Left colon (tissue), 2 donors: Measurements from ENCODE around the gene SPACA4. TPM values are rescaled to one million over a fixed set of nuclear protein-coding genes. Genes with fewer than 3 reads are reported as not detected.
A peak's percentile ranks its signal among the peaks of the same experiment; 100 is the strongest.

ENCODE experiments used
- ATAC-seq: fragments of 200-7000 bp; cut with Tn5 transposase; one replicate; pipeline ENCODE4 v1.9.1; 2020; ENCODE audit warnings: mild to moderate bottlenecking, moderate library complexity
- DNase-seq, 2 donors: peaks; one replicate each; pipeline ENCODE4 v3.0.0-alpha.2; 2020
- intact Hi-C, 2 donors: fragments of 100-400 bp; cut with DNase I in 1 of 2; cut with micrococcal nuclease in 1 of 2; formaldehyde crosslinking; loops; one replicate each; pipeline versions ENCODE4 v1.11.2 to v1.14.0; 2022; cut with DNase I, micrococcal nuclease
- total RNA-seq, 2 donors: library from RNA; stranded (reverse); fragmentation: NEBNext Ultra II Directional; extraction: Animal tissue kit (Norgen Biotek cat#: 25700); gene quantifications; one replicate each; pipeline ENCODE4 v1.2.1, GENCODE V29; 2021
- donor health status: DM: no; HTN: no; CAD: no.
- donor health status: DM: yes; HTN: yes; CAD: no.

SPACA4 gene
- total RNA-seq, 2 donors from 2014 or later = not detected

DNA sequence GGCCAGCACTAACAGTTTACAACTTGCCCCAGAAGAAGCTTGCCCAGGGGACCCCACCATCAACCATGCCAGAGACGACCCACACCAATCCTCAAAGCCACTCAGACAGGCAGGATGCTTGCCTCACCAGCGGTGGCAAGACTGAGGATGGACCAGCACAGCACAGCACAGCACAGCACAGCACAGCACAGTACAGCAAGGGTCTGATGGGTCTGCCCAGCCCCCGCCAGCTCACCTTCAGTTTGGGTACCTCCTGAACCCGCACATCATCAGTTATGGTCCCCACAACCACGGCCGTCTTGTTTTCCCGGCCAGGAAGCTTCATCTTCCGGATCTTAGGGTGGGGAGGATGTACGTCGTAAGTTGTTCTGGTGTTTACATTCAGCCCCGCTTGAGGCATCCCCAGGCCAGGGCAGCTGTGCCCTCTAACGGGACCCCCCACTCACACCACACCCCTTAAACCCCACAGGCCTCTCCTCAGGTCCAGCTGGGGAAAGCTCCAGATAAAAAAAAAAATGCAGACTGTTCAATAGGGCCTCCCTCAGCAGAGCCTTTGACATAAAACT is 10.0 kb downstream of the SPACA4 start:
- DNase-seq (no peak), ATAC-seq (no peak)
- intact Hi-C loops = no loop called here

DNA sequence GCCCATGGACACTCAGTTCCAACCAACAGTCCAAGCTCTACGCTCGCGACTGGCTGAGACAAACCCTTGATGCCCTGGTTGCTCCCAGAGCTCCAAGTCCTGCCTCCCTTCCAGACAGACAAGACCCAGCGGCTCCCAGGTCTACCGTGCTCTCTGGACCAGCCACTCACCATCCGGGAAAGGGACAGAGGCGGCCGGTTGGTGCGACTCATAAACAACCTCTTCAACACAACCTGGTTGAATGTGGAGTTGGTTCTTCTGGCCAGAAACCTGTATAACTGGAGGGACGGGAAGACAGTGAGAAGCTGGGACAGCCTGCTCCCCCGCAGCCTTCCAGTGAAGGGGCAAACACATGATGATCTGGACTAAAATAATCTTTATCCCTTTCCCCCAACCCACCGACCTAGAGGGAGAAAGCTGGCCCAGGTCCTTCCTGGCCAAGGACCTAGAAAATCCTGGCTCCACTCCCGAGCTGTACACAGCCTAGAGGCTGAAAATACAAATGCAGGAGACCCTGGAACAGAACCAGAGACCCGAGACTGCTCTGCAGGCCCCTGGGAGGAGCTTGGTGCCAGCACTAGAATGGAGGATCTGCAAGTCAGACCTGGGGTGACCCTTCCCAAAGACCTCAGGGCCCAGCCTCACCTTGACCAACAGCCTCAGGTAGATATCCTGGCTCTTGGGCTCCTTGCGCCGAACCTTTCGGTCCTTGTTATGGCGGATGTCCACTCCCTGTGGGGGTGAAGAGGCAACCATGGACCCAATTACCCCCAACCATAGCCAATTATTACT is 10.8 kb downstream of the SPACA4 start:
- intact Hi-C loops = no loop called here
- DNase-seq = no peak
- ATAC-seq = no peak

DNA sequence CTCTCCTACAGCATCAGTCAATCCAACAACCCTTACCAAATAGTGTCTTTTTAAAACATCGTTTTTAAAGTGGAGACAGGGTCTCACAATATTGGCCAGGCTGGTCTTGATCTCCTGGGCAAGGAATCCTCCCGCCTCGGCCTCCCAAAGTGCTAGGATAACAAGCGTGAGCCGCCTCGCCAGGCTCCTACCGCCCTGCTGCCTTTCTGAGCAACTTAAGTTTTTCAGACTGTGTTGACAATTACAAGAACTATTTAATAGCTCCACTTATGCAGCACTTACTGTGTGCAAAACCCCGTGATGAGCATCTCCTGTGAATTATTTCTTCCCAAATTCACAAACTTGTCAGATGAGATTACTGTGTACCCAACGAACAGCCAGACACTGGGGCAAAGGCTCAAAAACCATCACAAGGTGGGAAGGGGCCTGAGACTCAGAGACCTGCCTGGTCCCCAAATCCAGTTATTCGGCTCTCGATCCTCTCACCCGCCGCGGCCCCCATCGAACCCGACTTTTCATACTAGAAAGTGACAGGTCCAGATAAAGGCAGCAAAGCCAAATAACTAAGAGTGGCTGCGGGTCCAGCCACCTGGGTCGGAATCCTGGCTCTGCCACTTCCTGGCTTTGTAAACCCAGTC is 11.9 kb downstream of the SPACA4 start:
- ATAC-seq = no peak
- peak in 1 of 2 donors; percentile 47 for DNase-seq
- intact Hi-C loops = no loop called here

DNA sequence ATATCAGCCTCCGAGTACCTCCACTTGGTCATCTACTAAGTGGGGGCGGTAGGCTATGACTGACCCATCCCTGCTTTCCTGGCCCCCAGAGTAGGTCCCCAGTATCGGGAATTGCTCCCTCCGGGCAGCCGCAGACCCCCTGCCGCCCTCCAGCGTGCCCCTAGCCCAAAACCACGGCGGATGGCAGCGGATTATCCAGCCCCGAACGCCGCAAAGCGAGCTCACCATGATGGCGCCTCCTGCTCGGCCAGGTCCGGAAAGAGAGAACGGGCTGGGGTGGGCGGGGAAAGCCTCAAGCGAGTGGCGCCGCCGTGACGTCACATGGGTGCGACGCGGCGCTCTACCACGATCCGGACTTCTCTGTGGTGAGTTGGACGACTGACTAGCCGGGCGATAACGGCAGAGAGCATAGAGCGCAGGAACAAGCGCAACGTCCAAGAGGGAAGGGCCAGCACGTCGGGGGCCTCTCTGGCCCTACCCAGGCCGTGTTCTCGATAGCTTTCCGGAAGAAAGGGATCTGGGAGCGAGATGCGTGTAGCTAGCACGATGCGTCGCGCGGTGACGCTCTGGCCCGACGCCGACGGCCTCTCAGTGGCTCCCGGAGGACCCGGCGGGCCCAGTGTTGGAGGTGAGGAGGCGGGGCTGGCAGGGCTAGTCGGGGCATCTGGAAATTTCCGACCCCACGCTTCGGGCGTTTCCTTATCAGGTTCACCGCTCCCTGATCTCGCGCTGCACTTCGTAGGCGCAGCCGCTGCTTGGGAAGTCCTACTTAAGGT is 12.6 kb downstream of the SPACA4 start, which contains the start of the genes RPL18 and SPHK2:
Gene RPL18 (minus strand): TSS at position 263 of the 776 bp plus-strand sequence. CDS start 35 bp downstream, at position 228.
Gene SPHK2 (plus strand): TSS at position 591 of the 776 bp plus-strand sequence. CDS start 1,009 bp downstream, outside the sequence.
- intact Hi-C loops = no loop called here
- DNase-seq (peak; percentile 96 to 99), ATAC-seq (peak; percentile 63)

DNA sequence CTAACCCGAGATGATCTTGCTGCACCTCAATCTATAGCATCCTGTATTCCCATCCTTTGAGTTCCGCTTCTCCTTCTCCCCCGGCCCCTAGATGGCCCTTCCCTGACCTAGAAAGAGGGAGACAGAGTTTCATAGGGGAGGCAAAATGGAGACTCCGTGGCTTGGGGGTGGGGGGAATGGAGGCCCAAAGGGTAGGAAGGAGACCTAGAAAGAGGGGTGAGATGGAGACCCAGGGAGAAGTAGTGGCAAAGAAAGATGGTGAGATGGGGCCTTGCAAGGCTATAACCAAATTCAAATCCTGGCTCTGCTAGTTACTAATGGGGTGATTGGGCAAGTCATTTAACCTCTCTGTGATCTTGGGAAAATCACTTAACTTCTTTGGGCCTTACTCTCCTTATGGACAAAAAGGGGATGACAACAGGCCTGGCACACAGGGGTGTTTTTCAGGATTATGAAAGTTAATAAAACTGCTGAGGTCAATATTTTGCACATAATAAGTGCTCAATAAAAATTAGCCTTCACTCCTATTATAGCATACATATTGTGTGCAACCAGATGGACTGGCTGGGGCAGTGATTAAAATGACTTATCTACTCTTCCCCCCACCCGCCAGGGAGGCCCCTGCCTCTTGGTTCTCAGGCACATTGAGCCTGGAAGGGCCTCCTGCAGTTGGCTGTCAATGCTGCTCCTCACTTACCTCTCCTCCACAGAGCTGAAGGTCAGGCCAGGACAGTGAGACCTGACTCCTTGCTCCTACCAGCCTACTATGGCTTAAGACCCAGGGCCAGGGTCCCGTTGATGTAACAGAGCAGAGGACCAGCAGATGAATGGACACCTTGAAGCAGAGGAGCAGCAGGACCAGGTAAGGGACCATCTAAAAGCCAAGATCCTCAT is 13.4 kb downstream of the SPACA4 start:
- ATAC-seq (no peak), DNase-seq (no peak)
- intact Hi-C loops = no loop called here

DNA sequence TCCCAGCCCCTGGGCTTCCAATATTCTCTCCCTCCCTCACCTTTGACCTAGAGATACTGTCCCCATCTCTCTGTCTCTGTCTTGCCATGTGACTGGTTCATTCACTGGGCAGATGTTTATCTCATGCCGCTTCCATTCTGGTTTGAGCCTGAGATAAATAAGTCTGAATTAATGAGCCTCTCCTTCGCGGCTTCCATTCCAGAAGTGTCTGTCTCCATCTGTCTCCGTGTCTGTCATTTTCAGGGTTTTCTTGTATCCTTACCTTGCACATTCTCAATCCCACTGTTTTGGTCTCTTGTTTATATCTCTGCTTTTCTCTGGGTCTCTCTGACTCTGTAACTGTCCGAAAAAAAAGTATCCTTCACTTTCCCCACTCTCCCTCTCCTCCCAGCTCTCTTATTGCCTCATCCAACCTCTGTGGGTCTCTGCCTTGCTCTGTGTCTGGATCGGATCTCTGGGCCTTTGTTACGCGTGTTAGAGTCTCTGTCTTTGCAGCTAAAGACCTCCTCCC is 17.1 kb downstream of the SPACA4 start:
- intact Hi-C loops = no loop called here
- ATAC-seq = no peak
- no peak for DNase-seq

DNA sequence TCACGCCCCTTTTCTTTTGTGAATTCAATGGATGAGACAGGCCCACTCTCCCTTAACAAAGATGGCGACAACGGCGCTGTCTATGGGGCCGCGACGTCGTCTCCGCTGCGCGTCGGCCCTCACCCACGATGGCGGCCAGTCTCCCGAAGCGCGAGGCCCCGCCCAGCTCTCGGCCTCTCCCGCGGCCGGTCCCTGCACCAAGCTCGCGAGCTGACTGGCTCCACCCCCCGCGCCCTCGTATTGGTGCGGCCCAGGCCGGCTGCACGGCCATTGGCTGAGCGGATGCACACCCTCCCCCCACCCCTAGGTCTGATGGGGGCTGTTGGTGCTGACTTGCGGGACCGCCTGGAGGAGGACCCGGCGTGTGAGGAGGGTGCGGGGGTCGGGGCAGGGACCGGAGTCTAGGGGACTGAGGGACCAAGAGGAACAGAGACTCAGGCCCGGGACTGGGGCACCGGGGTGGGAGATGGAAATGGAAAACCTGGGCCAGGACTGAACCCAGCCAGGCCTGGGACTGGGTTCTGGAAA is 17.6 kb downstream of the SPACA4 start:
- DNase-seq (peak; percentile 99), ATAC-seq (peak; percentile 70)
- intact Hi-C loops = no loop called here

DNA sequence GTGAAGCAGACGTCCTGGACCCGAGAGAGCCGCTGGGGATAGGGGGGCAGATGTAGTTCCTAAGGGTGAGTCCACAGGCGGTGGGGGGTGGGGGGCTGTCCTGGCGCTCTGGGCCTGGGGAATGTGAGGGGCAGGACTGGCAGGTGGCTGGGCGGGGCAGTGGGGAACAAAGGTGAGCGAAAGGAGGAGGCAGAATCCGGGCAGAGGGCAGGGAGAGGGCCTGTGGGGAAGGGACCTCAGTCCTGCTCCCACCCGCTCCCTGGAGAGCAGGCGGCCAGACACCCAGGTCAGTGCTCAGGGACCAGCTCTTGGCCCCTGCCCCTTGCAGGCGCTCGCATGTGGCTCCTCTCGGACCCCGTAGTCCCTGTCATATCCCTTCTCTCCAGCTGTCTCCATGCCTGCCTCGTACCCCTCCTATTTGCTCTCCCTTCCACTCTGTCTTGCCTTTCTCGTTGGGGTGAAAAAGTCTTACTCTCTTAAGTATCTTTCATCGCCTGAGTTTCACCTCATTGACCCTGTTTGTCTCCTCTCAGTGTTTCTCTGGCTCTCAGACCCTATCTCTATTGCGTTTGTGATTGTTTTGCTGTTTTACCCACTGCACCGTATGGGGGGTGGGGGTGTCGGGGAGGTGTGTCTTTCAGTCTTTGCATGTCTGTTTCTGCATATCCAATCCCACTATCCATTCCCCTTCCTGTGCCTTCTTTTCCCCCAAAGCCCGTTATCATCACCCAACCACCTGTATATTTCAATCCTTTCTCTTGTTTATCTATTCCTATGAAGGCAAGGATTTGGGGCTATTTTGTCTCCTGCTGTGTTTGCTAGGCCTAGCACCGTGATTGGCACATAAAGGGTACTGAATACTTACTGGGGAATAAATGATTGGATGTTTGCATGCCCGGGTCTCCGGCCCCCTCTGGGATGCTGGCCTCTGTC is 18.5 kb downstream of the SPACA4 start:
- peak; percentile 80 to 84 for DNase-seq
- intact Hi-C loops = no loop called here
- ATAC-seq = peak; percentile 60

DNA sequence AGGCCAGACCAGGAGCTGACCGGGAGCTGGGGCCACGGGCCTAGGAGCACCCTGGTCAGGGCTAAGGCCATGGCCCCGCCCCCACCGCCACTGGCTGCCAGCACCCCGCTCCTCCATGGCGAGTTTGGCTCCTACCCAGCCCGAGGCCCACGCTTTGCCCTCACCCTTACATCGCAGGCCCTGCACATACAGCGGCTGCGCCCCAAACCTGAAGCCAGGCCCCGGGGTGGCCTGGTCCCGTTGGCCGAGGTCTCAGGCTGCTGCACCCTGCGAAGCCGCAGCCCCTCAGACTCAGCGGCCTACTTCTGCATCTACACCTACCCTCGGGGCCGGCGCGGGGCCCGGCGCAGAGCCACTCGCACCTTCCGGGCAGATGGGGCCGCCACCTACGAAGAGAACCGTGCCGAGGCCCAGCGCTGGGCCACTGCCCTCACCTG is 19.4 kb downstream of the SPACA4 start:
- DNase-seq (peak in 1 of 2 donors; percentile 50), ATAC-seq (no peak)
- intact Hi-C loops = no loop called here

DNA sequence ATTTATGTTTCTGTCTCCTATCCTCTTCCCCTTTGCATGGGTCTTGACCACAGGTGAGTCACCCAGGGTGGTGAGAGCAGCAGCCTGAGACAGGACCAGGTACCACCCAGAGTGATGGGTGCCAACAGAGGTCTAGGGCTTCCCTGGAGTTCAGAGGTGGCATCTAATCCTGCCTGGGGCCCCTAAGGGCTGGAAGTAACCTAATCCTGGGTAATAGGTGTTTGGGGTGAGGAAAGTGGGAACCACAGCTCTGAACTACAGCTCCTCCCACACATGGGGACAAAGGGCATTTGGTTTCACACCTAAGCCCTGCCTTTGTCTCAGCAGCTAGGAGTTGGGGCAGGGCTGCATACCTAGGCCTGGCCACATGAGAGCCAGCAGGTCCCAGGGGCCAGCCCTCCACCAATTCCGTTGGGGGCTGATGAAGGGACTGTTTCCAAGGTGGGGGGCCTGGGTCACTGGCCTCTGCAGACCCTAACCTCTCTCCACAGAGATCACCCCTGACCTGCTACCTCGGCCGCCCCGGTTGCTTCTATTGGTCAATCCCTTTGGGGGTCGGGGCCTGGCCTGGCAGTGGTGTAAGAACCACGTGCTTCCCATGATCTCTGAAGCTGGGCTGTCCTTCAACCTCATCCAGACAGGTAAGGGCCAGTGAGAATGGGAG is 20.8 kb downstream of the SPACA4 start:
- peak; percentile 64 to 68 for DNase-seq
- ATAC-seq = peak; percentile 39
- intact Hi-C loops = no loop called here

DNA sequence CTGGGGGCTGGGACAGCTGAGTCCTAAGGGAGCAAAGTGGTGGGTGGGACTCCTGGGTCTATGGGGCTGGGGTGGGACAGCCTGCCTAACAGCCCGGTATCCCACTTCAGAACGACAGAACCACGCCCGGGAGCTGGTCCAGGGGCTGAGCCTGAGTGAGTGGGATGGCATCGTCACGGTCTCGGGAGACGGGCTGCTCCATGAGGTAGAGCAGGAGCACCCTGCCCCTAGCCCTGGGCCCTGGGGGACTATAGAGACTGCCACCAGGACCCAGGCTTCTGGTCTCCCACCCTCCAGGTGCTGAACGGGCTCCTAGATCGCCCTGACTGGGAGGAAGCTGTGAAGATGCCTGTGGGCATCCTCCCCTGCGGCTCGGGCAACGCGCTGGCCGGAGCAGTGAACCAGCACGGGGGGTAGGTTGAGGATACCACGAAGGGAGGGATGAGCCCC is 21.3 kb downstream of the SPACA4 start:
- intact Hi-C loops = no loop called here
- ATAC-seq (no peak), DNase-seq (no peak)

DNA sequence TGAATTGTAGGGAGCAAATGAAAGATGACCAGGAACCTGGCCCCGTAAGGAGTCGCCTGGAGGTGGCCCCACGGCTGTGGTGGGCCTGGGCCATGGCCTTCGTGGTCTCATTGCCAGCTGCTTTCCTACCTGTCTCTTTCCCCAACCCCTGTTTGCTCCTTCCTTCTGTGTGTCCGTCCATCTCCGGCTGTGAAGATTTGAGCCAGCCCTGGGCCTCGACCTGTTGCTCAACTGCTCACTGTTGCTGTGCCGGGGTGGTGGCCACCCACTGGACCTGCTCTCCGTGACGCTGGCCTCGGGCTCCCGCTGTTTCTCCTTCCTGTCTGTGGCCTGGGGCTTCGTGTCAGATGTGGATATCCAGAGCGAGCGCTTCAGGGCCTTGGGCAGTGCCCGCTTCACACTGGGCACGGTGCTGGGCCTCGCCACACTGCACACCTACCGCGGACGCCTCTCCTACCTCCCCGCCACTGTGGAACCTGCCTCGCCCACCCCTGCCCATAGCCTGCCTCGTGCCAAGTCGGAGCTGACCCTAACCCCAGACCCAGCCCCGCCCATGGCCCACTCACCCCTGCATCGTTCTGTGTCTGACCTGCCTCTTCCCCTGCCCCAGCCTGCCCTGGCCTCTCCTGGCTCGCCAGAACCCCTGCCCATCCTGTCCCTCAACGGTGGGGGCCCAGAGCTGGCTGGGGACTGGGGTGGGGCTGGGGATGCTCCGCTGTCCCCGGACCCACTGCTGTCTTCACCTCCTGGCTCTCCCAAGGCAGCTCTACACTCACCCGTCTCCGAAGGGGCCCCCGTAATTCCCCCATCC is 22.1 kb downstream of the SPACA4 start:
- intact Hi-C loops = no loop called here
- ATAC-seq (no peak), DNase-seq (peak in 1 of 2 donors; percentile 36)

DNA sequence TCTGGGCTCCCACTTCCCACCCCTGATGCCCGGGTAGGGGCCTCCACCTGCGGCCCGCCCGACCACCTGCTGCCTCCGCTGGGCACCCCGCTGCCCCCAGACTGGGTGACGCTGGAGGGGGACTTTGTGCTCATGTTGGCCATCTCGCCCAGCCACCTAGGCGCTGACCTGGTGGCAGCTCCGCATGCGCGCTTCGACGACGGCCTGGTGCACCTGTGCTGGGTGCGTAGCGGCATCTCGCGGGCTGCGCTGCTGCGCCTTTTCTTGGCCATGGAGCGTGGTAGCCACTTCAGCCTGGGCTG is 22.7 kb downstream of the SPACA4 start:
- intact Hi-C loops = no loop called here
- no peak for DNase-seq
- ATAC-seq = no peak

DNA sequence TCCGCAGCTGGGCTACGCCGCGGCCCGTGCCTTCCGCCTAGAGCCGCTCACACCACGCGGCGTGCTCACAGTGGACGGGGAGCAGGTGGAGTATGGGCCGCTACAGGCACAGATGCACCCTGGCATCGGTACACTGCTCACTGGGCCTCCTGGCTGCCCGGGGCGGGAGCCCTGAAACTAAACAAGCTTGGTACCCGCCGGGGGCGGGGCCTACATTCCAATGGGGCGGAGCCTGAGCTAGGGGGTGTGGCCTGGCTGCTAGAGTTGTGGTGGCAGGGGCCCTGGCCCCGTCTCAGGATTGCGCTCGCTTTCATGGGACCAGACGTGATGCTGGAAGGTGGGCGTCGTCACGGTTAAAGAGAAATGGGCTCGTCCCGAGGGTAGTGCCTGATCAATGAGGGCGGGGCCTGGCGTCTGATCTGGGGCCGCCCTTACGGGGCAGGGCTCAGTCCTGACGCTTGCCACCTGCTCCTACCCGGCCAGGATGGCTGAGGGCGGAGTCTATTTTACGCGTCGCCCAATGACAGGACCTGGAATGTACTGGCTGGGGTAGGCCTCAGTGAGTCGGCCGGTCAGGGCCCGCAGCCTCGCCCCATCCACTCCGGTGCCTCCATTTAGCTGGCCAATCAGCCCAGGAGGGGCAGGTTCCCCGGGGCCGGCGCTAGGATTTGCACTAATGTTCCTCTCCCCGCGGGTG is 23.2 kb downstream of the SPACA4 start:
- ATAC-seq (peak; percentile 60), DNase-seq (peak; percentile 88 to 93)
- intact Hi-C loops = no loop called here
